ENCODE measurements around the gene TMEM238. TPM values are rescaled to one million over a fixed set of nuclear protein-coding genes. Genes with fewer than 3 reads are reported as not detected.
A peak's percentile ranks its signal among the peaks of the same experiment; 100 is the strongest.

Gene TMEM238
- polyA plus RNA-seq, 6 donors from 2014 or later: 0.29 to 0.90 (median 0.40) TPM; not detected in 2

DNA sequence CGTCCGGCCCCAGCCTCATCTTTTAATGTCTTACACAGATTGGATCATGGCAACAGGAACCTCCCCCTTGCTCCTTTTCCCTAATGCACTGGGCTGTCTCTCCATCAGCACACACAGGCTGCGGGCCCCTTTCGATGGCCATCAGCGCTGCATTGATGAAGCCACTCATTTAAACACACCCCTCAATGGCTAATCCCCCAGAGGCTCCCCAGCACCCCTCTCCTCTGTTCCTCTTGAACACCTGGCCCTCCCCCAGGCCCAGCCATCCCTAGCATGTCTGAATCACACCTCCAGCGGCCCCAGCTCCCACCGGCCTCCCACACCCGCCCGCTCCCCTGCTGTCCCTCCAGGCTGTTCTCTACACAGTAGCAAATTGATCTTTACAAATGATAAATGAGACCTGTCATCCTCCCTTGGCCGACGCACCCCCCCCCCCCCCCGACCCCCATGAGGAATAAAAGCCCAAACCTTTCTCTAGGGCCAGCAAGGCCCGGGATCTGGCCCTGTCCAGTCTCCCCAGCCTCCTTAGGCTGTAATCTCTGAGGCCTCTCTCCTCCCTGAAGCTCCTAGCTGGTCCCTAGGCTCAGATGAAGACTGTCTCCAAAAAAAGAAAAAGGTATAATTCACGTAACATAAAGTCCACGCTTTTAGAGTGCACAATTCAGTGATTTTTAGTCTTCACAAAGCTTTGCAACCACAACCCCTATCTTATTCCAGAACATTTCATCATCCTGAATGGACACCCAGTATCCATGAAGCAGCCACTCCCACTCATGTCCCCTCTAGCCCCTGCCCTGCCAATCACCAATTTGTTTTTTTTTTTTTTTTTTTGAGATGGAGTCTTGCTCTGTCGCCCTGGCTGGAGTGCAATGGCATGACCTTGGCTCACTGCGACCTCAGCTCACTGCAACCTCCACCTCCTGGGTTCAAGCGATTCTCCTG is 9.0 kb upstream of the TMEM238 start:
- Mint-ChIP-seq H3K27ac (peak overlapping the region in 3 of 6 donors; percentile 30 to 86 (median 60)), H3K4me3 (peak overlapping the region in 2 of 8 donors; percentile 17 to 41), H3K9me3 (no peaks in the 10 kb centered on the region), H3K27me3 (no peaks in the 10 kb centered on the region), H3K36me3 (peaks cover 0 to 5% of the 10 kb centered on the region in 2 donors), H3K4me1 (peaks cover 27 to 37% (median 30%) of the 10 kb centered on the region in 3 donors)
- DNase-seq (no peak), ATAC-seq (ENCODE audit: low read depth in 2 of 2) (no peak)

DNA sequence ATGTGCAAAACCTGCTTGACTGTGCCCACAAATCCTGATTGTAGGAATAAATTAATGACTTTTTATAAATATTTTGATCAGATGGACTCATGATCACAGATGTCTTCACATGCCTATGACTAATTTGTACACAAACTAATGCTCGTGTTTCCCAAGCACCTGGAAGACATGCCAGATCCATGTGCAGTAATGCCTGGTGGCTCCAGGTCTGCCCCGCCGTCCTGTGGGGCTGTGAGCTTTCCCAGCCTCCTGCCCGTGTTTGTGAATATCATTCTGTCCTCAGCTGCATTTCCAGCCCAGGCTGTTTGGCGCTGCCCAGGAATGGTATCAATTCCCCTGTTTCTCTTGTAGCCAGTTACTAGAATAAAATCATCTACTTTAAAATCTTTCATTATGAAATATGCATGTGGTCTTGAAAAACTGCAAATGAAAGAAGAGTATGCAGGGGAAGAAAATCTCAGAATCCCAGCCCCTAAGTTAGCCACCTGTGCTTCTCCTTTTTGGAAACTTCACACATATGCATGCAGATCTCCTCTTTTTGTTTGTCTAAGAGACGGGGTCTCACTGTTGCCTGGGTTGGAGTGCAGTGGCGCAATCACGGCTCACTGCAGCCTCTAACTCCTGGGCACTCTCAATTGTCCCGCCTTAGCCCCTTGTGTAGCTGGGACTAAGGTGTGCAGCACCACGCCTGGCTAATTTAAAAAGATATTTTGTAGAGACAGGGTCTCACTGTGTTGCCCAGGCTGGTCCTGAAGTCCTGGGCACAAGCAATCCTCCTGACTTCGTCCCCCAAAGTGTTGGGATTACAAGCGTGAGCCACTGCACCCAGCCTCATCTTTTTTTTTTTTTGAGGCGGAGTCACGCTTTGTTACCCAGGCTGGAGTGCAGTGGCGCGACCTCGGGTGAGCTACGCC is 7.9 kb upstream of the TMEM238 start:
- peaks cover 0 to 5% of the 10 kb centered on the region in 2 donors for H3K36me3 Mint-ChIP-seq
- H3K27me3 Mint-ChIP-seq: no peaks in the 10 kb centered on the region
- no peak for ATAC-seq (ENCODE audit: low read depth in 2 of 2)
- peak overlapping the region in 1 of 8 donors; percentile 47 for H3K4me3 Mint-ChIP-seq
- no peaks in the 10 kb centered on the region for H3K9me3 Mint-ChIP-seq
- peaks cover 30 to 48% (median 35%) of the 10 kb centered on the region in 3 donors for H3K4me1 Mint-ChIP-seq
- DNase-seq: no peak
- H3K27ac Mint-ChIP-seq: peak overlapping the region in 3 of 6 donors; percentile 70 to 84 (median 76)

DNA sequence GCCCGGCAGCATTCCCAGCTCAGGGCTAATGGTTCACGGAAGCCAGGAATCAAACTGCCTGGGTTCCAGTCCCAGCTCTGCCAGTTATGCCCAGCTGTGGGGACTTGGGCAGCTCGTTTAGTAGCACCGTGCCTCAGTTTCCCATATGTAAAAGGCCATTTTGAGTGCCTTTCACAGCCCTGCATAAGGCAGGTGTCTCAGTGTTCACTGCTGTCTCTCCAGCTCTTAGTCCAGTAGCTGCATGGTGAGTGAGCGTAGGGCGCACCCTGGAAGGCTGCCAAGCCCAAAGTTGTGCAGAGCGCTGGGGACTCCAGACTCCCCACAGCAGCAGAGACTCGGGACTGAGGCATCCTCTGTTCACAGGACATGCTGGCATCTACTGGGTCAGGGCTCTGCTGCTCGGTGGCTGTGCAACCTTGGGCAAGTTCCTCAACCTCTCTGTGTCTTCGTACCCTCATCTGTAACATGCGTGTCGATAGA is 7.1 kb upstream of the TMEM238 start:
- DNase-seq (no peak), ATAC-seq (ENCODE audit: low read depth in 2 of 2) (no peak)
- Mint-ChIP-seq H3K4me1 (peaks cover 37 to 55% (median 42%) of the 10 kb centered on the region in 3 donors), H3K4me3 (no peak overlapping the region), H3K27me3 (no peaks in the 10 kb centered on the region), H3K36me3 (peaks cover 0 to 5% of the 10 kb centered on the region in 2 donors), H3K9me3 (no peaks in the 10 kb centered on the region), H3K27ac (peak overlapping the region in 1 of 6 donors; percentile 42)

DNA sequence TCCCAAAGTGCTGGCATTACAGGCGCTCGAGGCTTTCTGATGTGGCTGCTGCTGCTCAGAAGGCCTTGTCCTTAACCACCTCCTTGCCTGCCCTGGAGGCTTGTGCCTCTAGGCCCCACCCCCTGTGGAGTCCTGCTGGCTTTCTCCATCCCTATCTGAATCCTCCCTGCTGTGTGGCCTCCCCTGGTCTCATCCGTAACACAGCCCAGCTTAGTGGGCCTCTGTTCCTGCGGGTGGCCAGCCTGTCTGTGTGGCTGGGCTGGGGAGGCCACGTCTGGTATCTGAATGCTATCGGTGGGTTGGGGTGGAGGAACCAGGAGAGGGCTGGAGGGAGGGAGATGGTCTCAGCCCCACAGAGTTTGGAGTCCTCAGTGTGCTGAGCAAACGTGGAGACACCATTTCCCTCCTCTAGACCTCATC is 6.4 kb upstream of the TMEM238 start:
- peak overlapping the region in 2 of 8 donors; percentile 21 to 78 for H3K4me3 Mint-ChIP-seq
- H3K27me3 Mint-ChIP-seq: no peaks in the 10 kb centered on the region
- H3K4me1 Mint-ChIP-seq: peaks cover 43 to 62% (median 49%) of the 10 kb centered on the region in 3 donors
- ATAC-seq (ENCODE audit: low read depth in 2 of 2) (no peak), DNase-seq (no peak)
- peaks cover 0 to 9% of the 10 kb centered on the region in 2 donors for H3K36me3 Mint-ChIP-seq
- H3K27ac Mint-ChIP-seq: peak overlapping the region in 3 of 6 donors; percentile 56 to 76 (median 72)
- H3K9me3 Mint-ChIP-seq: peaks cover 0 to 5% (median 0%) of the 10 kb centered on the region in 7 donors

DNA sequence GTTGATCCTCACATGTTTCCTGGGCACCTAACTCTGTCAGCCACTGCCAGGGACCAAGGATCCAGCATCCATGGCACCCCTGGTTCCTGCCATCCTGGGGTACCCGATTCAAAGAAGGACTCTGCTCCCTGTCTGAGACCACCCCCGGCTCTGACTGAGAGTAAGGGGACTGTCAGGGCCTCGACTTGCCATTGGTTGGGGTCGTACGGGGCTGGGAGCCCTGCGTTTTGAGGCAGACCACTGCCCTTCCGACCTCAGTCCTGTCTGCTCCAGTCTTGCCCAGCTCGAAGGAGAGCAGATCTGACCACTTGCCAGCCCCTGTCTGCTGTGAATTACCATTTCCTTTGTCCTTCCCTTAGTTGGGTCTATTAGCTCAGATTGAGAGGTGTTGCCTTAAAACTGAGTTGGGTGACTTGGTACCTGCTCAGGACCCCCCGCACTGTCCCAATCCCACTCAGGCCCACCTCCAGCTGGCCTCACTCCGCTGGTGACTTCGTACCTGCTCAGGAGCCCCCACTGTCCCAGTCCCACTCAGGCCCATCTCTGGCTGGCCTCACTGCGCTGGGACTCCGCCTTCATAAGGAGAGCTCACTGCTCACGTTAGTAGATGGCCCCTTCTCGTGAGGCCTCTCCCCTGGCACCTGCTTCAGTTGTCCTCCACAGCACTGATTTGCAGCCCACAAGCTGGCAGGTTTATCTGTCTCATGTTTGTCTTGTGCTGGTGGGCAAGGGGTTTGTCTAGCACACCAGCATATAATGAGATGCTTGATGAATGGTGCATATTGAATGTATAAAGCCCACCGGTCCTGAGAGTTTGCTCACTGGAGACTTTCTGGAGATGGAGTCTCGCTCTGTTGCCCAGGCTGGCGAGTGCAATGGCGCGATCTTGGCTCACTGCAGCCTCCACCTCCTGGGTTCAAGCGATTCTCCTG is 5.6 kb upstream of the TMEM238 start:
- Mint-ChIP-seq H3K27me3 (no peaks in the 10 kb centered on the region), H3K9me3 (peaks cover 0 to 5% (median 0%) of the 10 kb centered on the region in 7 donors), H3K4me1 (peaks cover 46 to 68% (median 58%) of the 10 kb centered on the region in 3 donors), H3K36me3 (peaks cover 0 to 9% of the 10 kb centered on the region in 2 donors), H3K4me3 (peak overlapping the region in 6 of 8 donors; percentile 13 to 91 (median 58)), H3K27ac (peak overlapping the region in 4 of 6 donors; percentile 72 to 89 (median 74))
- DNase-seq: no peak
- ATAC-seq (ENCODE audit: low read depth in 2 of 2): no peak

DNA sequence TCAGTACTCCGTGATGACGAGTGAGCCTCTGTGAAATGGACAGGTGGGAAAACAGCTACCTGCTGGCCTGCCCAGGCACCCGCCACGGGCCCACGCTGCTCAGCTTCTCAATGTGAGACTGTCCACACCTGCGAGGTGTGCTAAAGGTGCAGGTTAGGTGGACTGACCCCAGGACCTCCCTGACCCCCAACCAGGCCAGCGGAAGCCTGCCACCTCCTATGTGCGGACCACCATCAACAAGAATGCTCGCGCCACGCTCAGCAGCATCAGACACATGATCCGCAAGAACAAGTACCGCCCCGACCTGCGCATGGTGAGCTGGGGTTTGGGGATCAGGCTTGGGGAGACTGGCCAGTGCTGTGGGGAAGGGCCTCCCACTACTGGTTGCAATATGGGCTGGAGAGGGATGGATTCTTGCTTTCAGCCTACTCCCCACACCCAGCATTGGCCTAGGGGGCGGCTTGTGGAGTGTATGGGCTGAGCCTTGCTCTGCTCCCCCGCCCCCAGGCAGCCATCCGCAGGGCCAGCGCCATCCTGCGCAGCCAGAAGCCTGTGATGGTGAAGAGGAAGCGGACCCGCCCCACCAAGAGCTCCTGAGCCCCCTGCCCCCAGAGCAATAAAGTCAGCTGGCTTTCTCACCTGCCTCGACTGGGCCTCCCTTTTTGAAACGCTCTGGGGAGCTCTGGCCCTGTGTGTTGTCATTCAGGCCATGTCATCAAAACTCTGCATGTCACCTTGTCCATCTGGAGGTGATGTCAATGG is 3.8 kb upstream of the TMEM238 start:
- H3K4me1 Mint-ChIP-seq: peaks cover 44 to 76% (median 62%) of the 10 kb centered on the region in 3 donors

DNA sequence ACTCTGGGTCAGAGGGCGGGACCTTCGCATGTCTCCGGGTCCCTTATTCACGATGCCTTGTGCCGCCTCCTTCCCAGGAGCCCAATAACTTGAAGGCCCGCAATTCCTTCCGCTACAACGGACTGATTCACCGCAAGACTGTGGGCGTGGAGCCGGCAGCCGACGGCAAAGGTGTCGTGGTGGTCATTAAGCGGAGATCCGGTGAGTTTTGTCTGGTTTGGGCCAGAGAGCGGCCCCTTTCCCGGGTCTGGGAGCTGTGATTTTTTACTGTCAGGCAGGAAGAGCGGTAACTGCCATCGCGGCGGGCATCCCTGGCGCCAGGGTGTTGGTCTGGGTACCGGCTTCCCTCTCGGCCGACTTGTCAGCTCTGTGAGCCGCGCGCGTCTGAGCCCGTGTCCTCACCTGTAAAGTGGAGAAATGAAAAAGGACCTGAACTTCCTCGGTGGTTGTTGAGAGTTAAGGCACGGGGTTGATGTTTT is 2.4 kb upstream of the TMEM238 start:
- H3K9me3 Mint-ChIP-seq: peaks cover 0 to 5% (median 0%) of the 10 kb centered on the region in 7 donors
- no peaks in the 10 kb centered on the region for H3K27me3 Mint-ChIP-seq
- peak; percentile 47 for DNase-seq

More for the DNA sequence above, 3.8 kb upstream of the TMEM238 start:
- Mint-ChIP-seq H3K27me3 (no peaks in the 10 kb centered on the region), H3K9me3 (peaks cover 0 to 5% (median 0%) of the 10 kb centered on the region in 7 donors), H3K4me3 (peak overlapping the region; percentile 47 to 100 (median 100)), H3K27ac (peak overlapping the region in 4 of 6 donors; percentile 22 to 99 (median 54)), H3K36me3 (peaks cover 0 to 9% of the 10 kb centered on the region in 2 donors)
- DNase-seq (no peak), ATAC-seq (ENCODE audit: low read depth in 2 of 2) (no peak)

DNA sequence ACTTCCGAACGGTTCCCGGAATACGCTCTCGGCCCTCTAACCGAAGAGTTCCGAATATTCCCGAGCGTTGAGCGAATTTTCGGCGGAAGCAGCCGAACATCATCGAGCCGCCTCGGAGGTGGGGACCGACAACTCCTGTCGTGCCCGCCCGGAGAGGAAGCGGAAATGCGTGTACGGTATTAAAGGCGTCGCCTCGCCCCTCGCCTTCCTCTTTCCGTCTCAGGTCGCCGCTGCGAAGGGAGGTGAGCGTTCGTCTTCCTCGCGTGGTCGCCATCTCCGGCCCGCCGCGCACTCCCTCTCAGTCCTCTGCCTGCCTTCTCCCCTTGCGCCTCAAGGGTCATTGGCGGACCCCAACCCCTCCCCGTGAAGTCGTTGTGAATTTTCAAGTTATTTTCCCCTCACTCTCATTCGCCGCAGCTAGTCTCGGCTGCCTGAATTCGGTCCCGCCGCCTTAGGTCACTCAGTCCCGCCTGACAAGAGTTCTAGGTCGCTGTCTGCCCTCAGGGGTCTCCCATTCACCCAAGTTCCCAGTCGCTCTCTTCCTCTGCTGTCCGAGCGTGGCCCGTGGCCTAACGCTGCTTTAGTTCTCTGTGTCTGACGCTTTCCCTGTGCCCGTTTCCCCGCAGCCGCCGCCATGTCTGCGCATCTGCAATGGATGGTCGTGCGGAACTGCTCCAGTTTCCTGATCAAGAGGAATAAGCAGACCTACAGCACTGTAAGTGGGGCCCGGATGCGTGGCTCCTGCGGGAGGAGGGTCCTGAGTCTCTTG is 1.8 kb upstream of the TMEM238 start, which contains the start of gene RPL28:
Gene RPL28, plus strand, starts transcription at position 209 of the 769 bp plus-strand sequence. Its CDS starts 426 bp downstream, at position 635.
- Mint-ChIP-seq H3K9me3 (peaks cover 0 to 5% (median 0%) of the 10 kb centered on the region in 7 donors), H3K4me1 (peaks cover 50 to 82% (median 76%) of the 10 kb centered on the region in 3 donors), H3K4me3 (peak within 1 kb of the TSS; percentile 91 to 100 (median 100)), H3K36me3 (peaks cover 0 to 8% of the 10 kb centered on the region in 2 donors), H3K27ac (peak within 1 kb of the TSS; percentile 99 to 100 (median 100)), H3K27me3 (no peaks in the 10 kb centered on the region)
- peak; percentile 98 for DNase-seq
- ATAC-seq (ENCODE audit: low read depth in 2 of 2): peak; percentile 77 to 80

More for the DNA sequence above, 2.4 kb upstream of the TMEM238 start:
- Mint-ChIP-seq H3K36me3 (peaks cover 0 to 9% of the 10 kb centered on the region in 2 donors), H3K4me1 (peaks cover 50 to 82% (median 74%) of the 10 kb centered on the region in 3 donors), H3K4me3 (peak overlapping the region; percentile 91 to 100 (median 100)), H3K27ac (peak overlapping the region; percentile 99 to 100 (median 100))
- no peak for ATAC-seq (ENCODE audit: low read depth in 2 of 2)

DNA sequence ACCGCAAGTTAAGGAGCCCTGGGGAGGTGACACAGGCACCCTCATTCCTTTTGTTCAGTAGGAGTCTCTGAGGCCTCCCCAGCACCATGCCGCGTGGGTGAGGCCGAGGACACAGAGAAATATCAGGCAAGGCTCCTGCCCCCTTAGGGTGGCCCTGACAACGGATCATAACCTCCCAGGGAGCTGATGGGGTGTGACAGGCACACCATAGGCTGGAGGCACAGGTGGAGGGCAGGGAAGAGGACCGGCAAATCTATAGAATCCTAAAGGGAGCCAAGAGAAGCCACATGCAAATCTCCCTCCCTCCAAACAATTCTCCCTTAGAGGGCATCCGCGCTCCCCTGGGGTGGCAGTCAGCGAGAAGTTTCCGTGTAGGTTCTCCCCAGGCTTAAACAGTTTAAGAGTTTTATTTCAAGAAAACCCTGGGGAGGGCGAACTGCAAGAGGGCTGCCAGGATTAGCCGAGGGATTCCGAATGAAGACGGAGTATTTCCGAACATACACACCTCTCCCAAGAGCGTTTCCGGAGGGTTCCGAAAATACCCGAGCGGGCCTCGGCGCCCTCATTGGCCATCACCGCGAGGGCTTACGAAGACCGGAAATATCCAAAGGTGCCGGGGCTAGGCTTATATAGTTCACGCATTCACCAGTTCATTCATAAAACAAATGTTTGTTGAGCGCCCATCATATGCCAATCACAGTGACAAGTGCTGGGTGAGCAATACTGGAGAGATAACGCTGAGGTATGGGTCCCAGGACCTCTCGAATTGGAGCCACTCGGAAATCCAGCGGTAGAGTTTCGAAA is 1.0 kb upstream of the TMEM238 start:
- Mint-ChIP-seq H3K36me3 (peaks cover 0 to 4% of the 10 kb centered on the region in 2 donors), H3K9me3 (peaks cover 0 to 5% (median 0%) of the 10 kb centered on the region in 7 donors), H3K27me3 (no peaks in the 10 kb centered on the region), H3K27ac (peak overlapping the region; percentile 99 to 100 (median 100)), H3K4me3 (peak overlapping the region; percentile 91 to 100 (median 100)), H3K4me1 (peaks cover 44 to 74% (median 68%) of the 10 kb centered on the region in 3 donors)
- ATAC-seq (ENCODE audit: low read depth in 2 of 2) (peak; percentile 67 to 68), DNase-seq (peak; percentile 88)

Measured in naive B cell (primary cell).